ENCODE measurements around the gene OR6B2. TPM values are rescaled to one million over a fixed set of nuclear protein-coding genes. Genes with fewer than 3 reads are reported as not detected.

OR6B2 gene
- total RNA-seq, 2 experiments from 2014 or later = not detected

DNA sequence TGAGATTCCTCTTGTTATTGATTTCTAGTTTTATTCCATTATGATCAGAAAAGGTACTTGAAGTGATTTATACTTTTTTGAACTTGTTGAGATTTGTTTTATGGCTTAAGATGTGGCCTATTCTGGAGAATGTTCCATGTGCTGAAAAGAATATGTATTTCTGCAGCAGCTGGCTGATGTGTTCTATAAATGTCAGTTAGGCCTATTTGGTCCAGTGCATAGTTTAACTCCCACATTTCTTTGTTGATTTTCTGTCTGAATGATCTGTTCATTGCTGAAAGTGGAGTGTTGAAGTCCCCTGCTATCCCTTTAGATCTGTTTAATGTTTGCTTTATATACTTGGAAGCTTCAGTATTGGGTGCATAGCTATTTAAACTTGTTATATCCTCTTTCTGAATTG is 7.1 kb upstream of the OR6B2 start:
- no peaks in the 10 kb centered on the region for H3K36me3 ChIP-seq (ENCODE audit: insufficient read depth, low read length)
- H3K4me1 ChIP-seq (ENCODE audit: insufficient read depth, low read length, poor library complexity, severe bottlenecking) = no peaks in the 10 kb centered on the region
- H3K4me3 ChIP-seq (ENCODE audit: low read depth, low read length, poor library complexity, severe bottlenecking) = no peak overlapping the region
- ChIA-PET CTCF (ENCODE audit: unreplicated experiment) (no interaction called here), POLR2A (no interaction called here)
- H3K4me2 ChIP-seq (ENCODE audit: low read length) = no peak overlapping the region
- no peaks in the 10 kb centered on the region for H3K79me2 ChIP-seq (ENCODE audit: insufficient read depth, low read depth, low read length)
- H4K20me1 ChIP-seq (ENCODE audit: insufficient read depth, low read length) = no peaks in the 10 kb centered on the region
- H3K9me3 ChIP-seq (ENCODE audit: low read length) = no peaks in the 10 kb centered on the region
- no peak for TF ChIP-seq EZH2phosphoT487 (IDR thresholded peaks at IDR 0.05; ENCODE audit: borderline replicate concordance, low read depth, low read length)
- TF ChIP-seq, protein P1, sequence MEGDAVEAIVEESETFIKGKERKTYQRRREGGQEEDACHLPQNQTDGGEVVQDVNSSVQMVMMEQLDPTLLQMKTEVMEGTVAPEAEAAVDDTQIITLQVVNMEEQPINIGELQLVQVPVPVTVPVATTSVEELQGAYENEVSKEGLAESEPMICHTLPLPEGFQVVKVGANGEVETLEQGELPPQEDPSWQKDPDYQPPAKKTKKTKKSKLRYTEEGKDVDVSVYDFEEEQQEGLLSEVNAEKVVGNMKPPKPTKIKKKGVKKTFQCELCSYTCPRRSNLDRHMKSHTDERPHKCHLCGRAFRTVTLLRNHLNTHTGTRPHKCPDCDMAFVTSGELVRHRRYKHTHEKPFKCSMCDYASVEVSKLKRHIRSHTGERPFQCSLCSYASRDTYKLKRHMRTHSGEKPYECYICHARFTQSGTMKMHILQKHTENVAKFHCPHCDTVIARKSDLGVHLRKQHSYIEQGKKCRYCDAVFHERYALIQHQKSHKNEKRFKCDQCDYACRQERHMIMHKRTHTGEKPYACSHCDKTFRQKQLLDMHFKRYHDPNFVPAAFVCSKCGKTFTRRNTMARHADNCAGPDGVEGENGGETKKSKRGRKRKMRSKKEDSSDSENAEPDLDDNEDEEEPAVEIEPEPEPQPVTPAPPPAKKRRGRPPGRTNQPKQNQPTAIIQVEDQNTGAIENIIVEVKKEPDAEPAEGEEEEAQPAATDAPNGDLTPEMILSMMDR (conservative IDR thresholded peaks at IDR 0.05; ENCODE audit: low read length) = no peak
- no TSS peak for BruUV-seq (replicated peaks)
- intact Hi-C loops (cut with micrococcal nuclease; ENCODE audit: unreplicated experiment) = no loop called here
- H3K27ac ChIP-seq (ENCODE audit: low read depth, low read length, poor library complexity, severe bottlenecking) = no peak overlapping the region
- DNase-seq (ENCODE audit: low spot score) = no peak
- H2AFZ ChIP-seq (ENCODE audit: low read length) = no peak overlapping the region
- H3K9me2 ChIP-seq (ENCODE audit: insufficient read depth, low read length) = no peaks in the 10 kb centered on the region

GRCh38 chr2:240033330-240033678 is 3.1 kb upstream of the OR6B2 start:
- no TSS peak for BruUV-seq (replicated peaks)
- no peaks in the 10 kb centered on the region for H3K9me2 ChIP-seq (ENCODE audit: insufficient read depth, low read length)
- no peaks in the 10 kb centered on the region for H3K9me3 ChIP-seq (ENCODE audit: low read length)
- H3K36me3 ChIP-seq (ENCODE audit: insufficient read depth, low read length) = no peaks in the 10 kb centered on the region
- H2AFZ ChIP-seq (ENCODE audit: low read length) = no peak overlapping the region
- no peaks in the 10 kb centered on the region for H4K20me1 ChIP-seq (ENCODE audit: insufficient read depth, low read length)
- no peaks in the 10 kb centered on the region for H3K79me2 ChIP-seq (ENCODE audit: insufficient read depth, low read depth, low read length)
- H3K4me3 ChIP-seq (ENCODE audit: low read depth, low read length, poor library complexity, severe bottlenecking) = no peak overlapping the region
- POLR2A ChIA-PET = no interaction called here
- CTCF ChIA-PET (ENCODE audit: unreplicated experiment) = interaction anchor here (0.6 kb wide), 1 partner anchor 162 kb away, joined by 11 read pairs; no protein-coding TSS in a partner anchor
- H3K4me1 ChIP-seq (ENCODE audit: insufficient read depth, low read length, poor library complexity, severe bottlenecking) = no peaks in the 10 kb centered on the region
- TF ChIP-seq, protein P1 (conservative IDR thresholded peaks at IDR 0.05; ENCODE audit: low read length) = no peak
- no peak for TF ChIP-seq EZH2phosphoT487 (IDR thresholded peaks at IDR 0.05; ENCODE audit: borderline replicate concordance, low read depth, low read length)
- no peak for DNase-seq (ENCODE audit: low spot score)
- intact Hi-C loops (cut with micrococcal nuclease; ENCODE audit: unreplicated experiment) = no loop called here
- H3K27ac ChIP-seq (ENCODE audit: low read depth, low read length, poor library complexity, severe bottlenecking) = no peak overlapping the region
- no peak overlapping the region for H3K4me2 ChIP-seq (ENCODE audit: low read length)

- no peak for TF ChIP-seq EZH2phosphoT487 (IDR thresholded peaks at IDR 0.05; ENCODE audit: borderline replicate concordance, low read depth, low read length)
- H3K27ac ChIP-seq (ENCODE audit: low read depth, low read length, poor library complexity, severe bottlenecking) = no peak overlapping the region
- intact Hi-C loops (cut with micrococcal nuclease; ENCODE audit: unreplicated experiment) = no loop called here
- H3K4me1 ChIP-seq (ENCODE audit: insufficient read depth, low read length, poor library complexity, severe bottlenecking) = no peaks in the 10 kb centered on the region
- no peak overlapping the region for H3K4me2 ChIP-seq (ENCODE audit: low read length)
- H3K36me3 ChIP-seq (ENCODE audit: insufficient read depth, low read length) = no peaks in the 10 kb centered on the region
- ChIA-PET POLR2A (no interaction called here), CTCF (ENCODE audit: unreplicated experiment) (no interaction called here)
- no peak overlapping the region for H2AFZ ChIP-seq (ENCODE audit: low read length)
- H3K4me3 ChIP-seq (ENCODE audit: low read depth, low read length, poor library complexity, severe bottlenecking) = no peak overlapping the region
- H4K20me1 ChIP-seq (ENCODE audit: insufficient read depth, low read length) = no peaks in the 10 kb centered on the region
- no peak for DNase-seq (ENCODE audit: low spot score)
- no peaks in the 10 kb centered on the region for H3K79me2 ChIP-seq (ENCODE audit: insufficient read depth, low read depth, low read length)
- BruUV-seq (replicated peaks) = no TSS peak
- no peaks in the 10 kb centered on the region for H3K9me3 ChIP-seq (ENCODE audit: low read length)
- H3K9me2 ChIP-seq (ENCODE audit: insufficient read depth, low read length) = no peaks in the 10 kb centered on the region
Observed at GRCh38 chr2:240032406-240033329, 2.4 kb upstream of the OR6B2 start.

Measured in OCI-LY7 (cell line).